GM23248 (cell line): ENCODE data around the gene FBP2.

ENCODE experiments used
- EZH2 ChIP-seq: fragments of 200-600 bp; sonication (generic); IDR thresholded peaks from 2 replicates; pipeline ENCODE4 v1.6.1; 2018; ENCODE audit warnings: antibody characterized with exemption, mild to moderate bottlenecking; ENCODE audit not compliant: insufficient read depth, poor library complexity, severe bottlenecking
- EZH2phosphoT487 ChIP-seq: fragments of 200-600 bp; sonication (generic); IDR thresholded peaks from 2 replicates; pipeline ENCODE4 v1.6.1; 2018; ENCODE audit warnings: antibody characterized with exemption, moderate library complexity, mild to moderate bottlenecking, low read depth; ENCODE audit not compliant: insufficient read depth

DNA sequence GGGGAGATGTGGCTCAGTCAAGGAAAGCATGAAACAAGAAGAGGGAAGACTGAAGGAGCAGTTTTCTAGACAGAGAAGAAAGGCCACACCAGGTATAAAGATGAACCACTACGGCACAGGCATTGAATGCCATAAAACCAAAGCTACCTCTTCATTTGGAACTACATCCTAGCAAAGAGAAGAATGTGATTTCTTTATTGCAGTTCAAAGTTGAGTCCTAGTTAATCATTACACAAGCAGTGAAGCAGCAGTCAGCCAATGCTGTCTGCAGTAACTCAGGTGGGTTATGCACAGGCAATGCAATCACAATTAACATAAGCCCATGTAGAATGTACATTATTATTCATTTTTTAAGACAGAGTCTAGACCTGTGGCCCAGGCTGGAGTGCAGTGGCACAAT lies 60.5 kb downstream of the FBP2 start:
- TF ChIP-seq EZH2: no peak
- TF ChIP-seq EZH2phosphoT487: no peak
